Right lobe of liver (tissue), 4 donors: ENCODE results near the gene SERTAD4.

Experiments
- POLR2A ChIP-seq: fragments of 450-650 bp; IDR thresholded peaks from one replicate; pipeline ENCODE4 v1.6.1; 2017; ENCODE audit warnings: antibody characterized with exemption, mild to moderate bottlenecking
- TF ChIP-seq, protein P1 (sequence below), 4 donors: fragments of 200-600 bp in 3 of 4; fragments of 450-650 bp in 1 of 4; IDR thresholded peaks; one replicate each; pipeline versions ENCODE4 v1.5.1 to v1.8.0; 2016 to 2022; ENCODE audit warnings: antibody characterized with exemption in 4 of 4, mild to moderate bottlenecking in 2 of 4
- donor health status: DM: no; HTN: no; CAD: no.
- donor health status: DM: no; HTN: no; CAD: no.
- donor health status: DM: no; HTN: yes; CAD: no.

DNA sequence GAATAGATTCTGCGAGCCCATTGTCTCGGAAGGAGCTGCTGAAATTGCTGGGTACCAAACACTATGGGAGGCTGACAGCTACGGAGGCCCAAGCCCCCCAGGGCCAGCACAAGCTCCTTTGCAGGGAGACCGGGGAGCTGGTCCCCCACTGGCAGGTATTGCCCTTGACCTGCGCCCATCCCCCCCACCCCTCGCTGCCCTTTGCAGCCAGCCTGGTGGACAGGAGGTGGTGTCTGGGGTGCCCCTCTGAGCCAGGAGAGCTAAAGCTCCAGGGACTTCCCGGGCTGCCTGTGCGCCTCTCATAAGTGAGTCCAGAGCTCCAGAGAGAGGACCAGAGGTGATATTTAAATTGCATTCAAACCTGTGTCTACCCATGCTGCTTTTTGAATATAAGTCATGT lies 5.4 kb downstream of the SERTAD4 start:
- TF ChIP-seq, protein P1, sequence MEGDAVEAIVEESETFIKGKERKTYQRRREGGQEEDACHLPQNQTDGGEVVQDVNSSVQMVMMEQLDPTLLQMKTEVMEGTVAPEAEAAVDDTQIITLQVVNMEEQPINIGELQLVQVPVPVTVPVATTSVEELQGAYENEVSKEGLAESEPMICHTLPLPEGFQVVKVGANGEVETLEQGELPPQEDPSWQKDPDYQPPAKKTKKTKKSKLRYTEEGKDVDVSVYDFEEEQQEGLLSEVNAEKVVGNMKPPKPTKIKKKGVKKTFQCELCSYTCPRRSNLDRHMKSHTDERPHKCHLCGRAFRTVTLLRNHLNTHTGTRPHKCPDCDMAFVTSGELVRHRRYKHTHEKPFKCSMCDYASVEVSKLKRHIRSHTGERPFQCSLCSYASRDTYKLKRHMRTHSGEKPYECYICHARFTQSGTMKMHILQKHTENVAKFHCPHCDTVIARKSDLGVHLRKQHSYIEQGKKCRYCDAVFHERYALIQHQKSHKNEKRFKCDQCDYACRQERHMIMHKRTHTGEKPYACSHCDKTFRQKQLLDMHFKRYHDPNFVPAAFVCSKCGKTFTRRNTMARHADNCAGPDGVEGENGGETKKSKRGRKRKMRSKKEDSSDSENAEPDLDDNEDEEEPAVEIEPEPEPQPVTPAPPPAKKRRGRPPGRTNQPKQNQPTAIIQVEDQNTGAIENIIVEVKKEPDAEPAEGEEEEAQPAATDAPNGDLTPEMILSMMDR (IDR thresholded peaks at IDR 0.05): no peak
- TF ChIP-seq POLR2A: no peak
